Muscle of leg (tissue), 11 donors: ENCODE measurements around the gene IGFL4. TPM values are rescaled to one million over a fixed set of nuclear protein-coding genes. Genes with fewer than 3 reads are reported as not detected.

Experiments
- DNase-seq: peaks from one replicate; pipeline ENCODE4 v3.0.0; 2013
- H3K27ac ChIP-seq: one replicate; pipeline ENCODE4 v1.5.1; 2013; ENCODE audit warnings: mild to moderate bottlenecking, low read length, control low read depth
- H3K27me3 ChIP-seq: one replicate; pipeline ENCODE4 v1.6.1; 2013; ENCODE audit warnings: low read length; ENCODE audit not compliant: control insufficient read depth, insufficient read depth
- H3K36me3 ChIP-seq: one replicate; pipeline ENCODE4 v1.6.1; 2013; ENCODE audit warnings: low read length; ENCODE audit not compliant: control insufficient read depth, insufficient read depth
- H3K4me1 ChIP-seq: one replicate; pipeline ENCODE4 v1.6.1; 2013; ENCODE audit warnings: low read length; ENCODE audit not compliant: control insufficient read depth, insufficient read depth
- H3K4me3 ChIP-seq: one replicate; pipeline ENCODE4 v1.5.1; 2013; ENCODE audit warnings: low read length, control low read depth
- H3K9me3 ChIP-seq: replicated peaks from 2 replicates; pipeline ENCODE4 v1.6.1; 2013; ENCODE audit warnings: low read depth, low read length; ENCODE audit not compliant: control insufficient read depth
- WGBS: methylation state at CpG from one replicate; pipeline ENCODE4 v1.1.5; 2013; ENCODE audit warnings: missing lambda C conversion rate; ENCODE audit not compliant: insufficient coverage; 5-methylcytosine and 5-hydroxymethylcytosine counted together
- polyA plus RNA-seq, 8 donors: library from polyadenylated mRNA; unstranded; fragments of 120-200 nt; gene quantifications; one replicate each; pipeline versions ENCODE4 v1.2.1 to v1.2.3, GENCODE V29; 2013; ENCODE audit warnings: inconsistent platforms in 1 of 8, low replicate concordance in 1 of 8; ENCODE audit not compliant: insufficient read length in 8 of 8, insufficient read depth in 1 of 8
- total RNA-seq: library from RNA; stranded (reverse); fragments of 120-200 nt; gene quantifications from one replicate; pipeline ENCODE4 v1.2.4, GENCODE V29; 2013

The IGFL4 gene
- total and polyA plus RNA-seq, 9 donors: 1.2 to 11.3 (median 2.4) TPM

GRCh38 chr19:46022061-46022430 lies 18.8 kb downstream of the IGFL4 start:
- 40% methylated on average over 9 of the region's 12 CpGs for WGBS
- Histone ChIP-seq H3K36me3 (peaks cover 7% of the 10 kb centered on the region), H3K4me1 (peaks cover under 1% of the 10 kb centered on the region), H3K27me3 (peaks cover 26% of the 10 kb centered on the region), H3K27ac (no peak overlapping the region), H3K9me3 (no peaks in the 10 kb centered on the region), H3K4me3 (no peak overlapping the region)
- no peak for DNase-seq

- DNase-seq: no peak
- Histone ChIP-seq H3K27me3 (peaks cover 27% of the 10 kb centered on the region), H3K27ac (no peak overlapping the region), H3K4me3 (no peak overlapping the region), H3K4me1 (peaks cover 3% of the 10 kb centered on the region), H3K9me3 (no peaks in the 10 kb centered on the region), H3K36me3 (peaks cover 7% of the 10 kb centered on the region)
- 45% methylated on average over 10 of the region's 11 CpGs for WGBS
These were observed 19.2 kb downstream of the IGFL4 start for GRCh38 chr19:46021531-46022041.

GRCh38 chr19:46020819-46021125 lies 20.0 kb downstream of the IGFL4 start:
- Histone ChIP-seq H3K27ac (no peak overlapping the region), H3K4me1 (peaks cover 8% of the 10 kb centered on the region), H3K4me3 (no peak overlapping the region), H3K36me3 (peaks cover 7% of the 10 kb centered on the region), H3K27me3 (peaks cover 34% of the 10 kb centered on the region), H3K9me3 (no peaks in the 10 kb centered on the region)
- DNase-seq: no peak
- WGBS: 79% methylated on average over 6 of the region's 7 CpGs

GRCh38 chr19:46019270-46019669 lies 21.5 kb downstream of the IGFL4 start:
- WGBS: 85% methylated on average over 8 of the region's 13 CpGs
- Histone ChIP-seq H3K36me3 (peaks cover 7% of the 10 kb centered on the region), H3K9me3 (no peaks in the 10 kb centered on the region), H3K4me1 (peaks cover 17% of the 10 kb centered on the region), H3K27ac (no peak overlapping the region), H3K27me3 (peaks cover 43% of the 10 kb centered on the region), H3K4me3 (no peak overlapping the region)
- DNase-seq: no peak

GRCh38 chr19:46018729-46019251 lies 22.0 kb downstream of the IGFL4 start:
- no peak overlapping the region for H3K27ac ChIP-seq
- no peak for DNase-seq
- H3K36me3 ChIP-seq: peaks cover 7% of the 10 kb centered on the region
- WGBS: 87% methylated on average over 10 of the region's 10 CpGs
- no peaks in the 10 kb centered on the region for H3K9me3 ChIP-seq
- H3K4me1 ChIP-seq: peaks cover 17% of the 10 kb centered on the region
- no peak overlapping the region for H3K4me3 ChIP-seq
- peaks cover 44% of the 10 kb centered on the region for H3K27me3 ChIP-seq

DNA sequence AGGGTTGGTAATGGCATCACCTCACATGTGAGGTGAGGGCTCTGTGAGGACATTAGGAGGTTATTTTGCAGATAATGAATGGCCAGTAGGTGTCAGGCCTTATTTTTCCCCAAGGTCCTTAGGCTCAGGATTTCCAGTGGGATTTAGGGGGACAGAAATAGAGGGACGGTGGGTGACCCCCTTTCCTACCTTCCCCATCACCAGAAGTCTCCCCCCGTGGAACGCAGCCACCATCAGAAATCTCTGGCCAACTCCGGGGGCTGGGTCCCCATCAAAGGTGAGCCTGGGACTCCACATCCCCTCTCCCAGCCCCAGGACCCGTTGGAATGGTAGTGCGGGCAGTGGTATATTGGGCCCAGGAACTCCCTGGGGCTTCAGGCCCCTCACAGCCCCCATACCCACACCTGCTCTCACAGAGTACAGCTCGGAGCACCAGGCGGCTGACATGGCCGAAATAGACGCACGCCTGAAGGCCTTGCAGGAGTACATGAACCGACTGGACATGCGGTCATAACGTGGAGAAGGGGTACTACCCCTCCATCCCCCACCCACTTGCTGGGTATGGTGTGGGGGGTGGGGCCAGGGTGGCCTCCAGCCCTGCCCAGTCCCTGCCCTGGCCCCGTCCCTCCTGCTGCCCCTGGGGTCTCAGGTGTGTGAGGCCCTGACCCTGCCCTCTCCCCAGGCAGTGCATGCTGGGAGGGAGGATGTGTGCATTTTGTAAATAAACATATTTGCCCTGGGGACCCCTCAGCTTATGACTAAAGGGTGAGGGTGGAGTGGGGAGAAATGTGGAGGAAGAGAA lies 22.7 kb downstream of the IGFL4 start:
- peaks cover 17% of the 10 kb centered on the region for H3K4me1 ChIP-seq
- WGBS: 91% methylated on average over 5 of the region's 15 CpGs
- H3K36me3 ChIP-seq: peaks cover 7% of the 10 kb centered on the region
- H3K27ac ChIP-seq: no peak overlapping the region
- H3K27me3 ChIP-seq: peaks cover 42% of the 10 kb centered on the region
- H3K4me3 ChIP-seq: no peak overlapping the region
- H3K9me3 ChIP-seq: no peaks in the 10 kb centered on the region
- DNase-seq: no peak

- H3K27ac ChIP-seq: no peak overlapping the region
- peaks cover 7% of the 10 kb centered on the region for H3K36me3 ChIP-seq
- DNase-seq: no peak
- no peak overlapping the region for H3K4me3 ChIP-seq
- H3K9me3 ChIP-seq: no peaks in the 10 kb centered on the region
- H3K27me3 ChIP-seq: peaks cover 36% of the 10 kb centered on the region
- peaks cover 17% of the 10 kb centered on the region for H3K4me1 ChIP-seq
- 47% methylated on average over 3 of the region's 7 CpGs for WGBS
These were observed 23.7 kb downstream of the IGFL4 start for GRCh38 chr19:46017095-46017429.

DNA sequence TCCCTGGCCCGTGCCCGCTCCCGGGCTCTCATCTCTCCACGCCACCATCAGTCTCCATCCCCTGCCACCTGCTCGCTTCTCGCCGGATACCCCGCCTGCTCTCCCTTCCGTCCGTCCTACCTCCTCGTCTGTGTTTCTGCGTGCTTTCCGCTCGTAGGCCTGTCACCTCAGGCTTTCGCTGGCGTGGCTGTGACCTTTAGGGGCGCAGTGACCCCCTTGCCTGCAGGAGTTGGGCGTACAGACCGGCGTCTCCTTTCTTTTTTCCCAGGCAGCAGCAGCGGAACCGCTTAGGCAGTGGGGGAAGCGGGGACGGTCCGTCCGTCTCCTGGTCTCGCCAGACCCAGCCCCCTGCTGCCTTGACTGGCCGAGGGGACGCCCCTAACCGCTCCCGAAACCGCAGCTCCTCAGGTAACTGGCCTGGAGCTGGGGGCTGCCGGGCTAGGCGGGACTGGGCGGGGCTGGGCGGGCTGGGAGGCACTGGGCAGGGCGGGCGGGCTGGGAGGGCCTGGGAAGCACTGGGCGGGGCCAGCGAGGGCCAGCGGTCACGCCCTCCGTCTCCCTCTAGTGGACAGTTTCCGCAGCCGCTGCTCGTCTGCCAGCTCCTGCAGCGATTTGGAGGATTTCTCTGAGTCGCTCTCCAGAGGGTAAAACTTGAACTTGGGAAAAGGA lies 24.2 kb downstream of the IGFL4 start:
- peaks cover 32% of the 10 kb centered on the region for H3K27me3 ChIP-seq
- H3K4me1 ChIP-seq: peaks cover 17% of the 10 kb centered on the region
- peak; percentile 88 for DNase-seq
- WGBS: 0% methylated on average over 44 of the region's 48 CpGs
- peak overlapping the region; percentile 56 for H3K4me3 ChIP-seq
- H3K36me3 ChIP-seq: peaks cover 7% of the 10 kb centered on the region
- H3K9me3 ChIP-seq: no peaks in the 10 kb centered on the region
- H3K27ac ChIP-seq: no peak overlapping the region

- peak overlapping the region; percentile 56 for H3K4me3 ChIP-seq
- no peaks in the 10 kb centered on the region for H3K9me3 ChIP-seq
- WGBS: 2% methylated on average over 62 of the region's 63 CpGs
- DNase-seq: no peak
- H3K4me1 ChIP-seq: peaks cover 17% of the 10 kb centered on the region
- H3K27ac ChIP-seq: no peak overlapping the region
- peaks cover 32% of the 10 kb centered on the region for H3K27me3 ChIP-seq
- peaks cover 7% of the 10 kb centered on the region for H3K36me3 ChIP-seq
These were observed 24.9 kb downstream of the IGFL4 start for GRCh38 chr19:46015687-46016425.
